Panc1 (cell line): ENCODE data around the gene TST.

Source experiments
- CTCF ChIP-seq: fragments of 450-650 bp; IDR thresholded peaks from 2 replicates; pipeline ENCODE4 v1.5.1; 2017; ENCODE audit warnings: mild to moderate bottlenecking
- POLR2AphosphoS5 ChIP-seq: IDR thresholded peaks from 2 replicates; pipeline ENCODE4 v1.6.1; 2012; ENCODE audit warnings: mild to moderate bottlenecking, low read depth, low read length, moderate library complexity
- REST ChIP-seq, 2 experiments: IDR thresholded peaks; 2 replicates each; pipeline ENCODE4 v1.6.1; 2011 to 2012; ENCODE audit warnings: low read depth in 2 of 2, control low read depth in 1 of 2, low read length in 1 of 2, mild to moderate bottlenecking in 1 of 2, moderate library complexity in 1 of 2; ENCODE audit not compliant: insufficient read depth in 1 of 2

GRCh38 chr22:37057796-37058510 is 38.7 kb upstream of the TST start:
- TF ChIP-seq CTCF (no peak), REST (IDR thresholded peaks at IDR 0.05; ENCODE audit: insufficient read depth in 1 of 2, low read depth in 2 of 2, low read length in 1 of 2) (no peak), POLR2AphosphoS5 (no peak)
